Neural cell (in vitro differentiated cells): ENCODE results near the gene DAP.

Source experiments
- CTCF ChIP-seq: fragments of 450-650 bp; IDR thresholded peaks from 2 replicates; pipeline ENCODE4 v1.5.1; 2014; ENCODE audit warnings: antibody characterized with exemption, mild to moderate bottlenecking, moderate library complexity; ENCODE audit not compliant: poor library complexity, severe bottlenecking
- EP300 ChIP-seq: fragments of 450-650 bp; conservative IDR thresholded peaks from 2 replicates; pipeline ENCODE4 v1.6.1; 2014; ENCODE audit warnings: antibody characterized with exemption, mild to moderate bottlenecking, moderate library complexity; ENCODE audit not compliant: poor library complexity, severe bottlenecking
- EZH2 ChIP-seq: fragments of 200-600, 300-800 bp; shearing (Covaris generic), sonication (generic); IDR thresholded peaks from 2 replicates; pipeline ENCODE4 v1.6.1; 2014; ENCODE audit warnings: antibody characterized with exemption, low read length, borderline replicate concordance, mild to moderate bottlenecking; ENCODE audit not compliant: insufficient read depth, poor library complexity, severe bottlenecking
- REST ChIP-seq: IDR thresholded peaks from 2 replicates; pipeline ENCODE4 v1.6.1; 2012; ENCODE audit warnings: borderline replicate concordance
- TAF1 ChIP-seq: IDR thresholded peaks from 2 replicates; pipeline ENCODE4 v1.6.1; 2012; ENCODE audit warnings: low read depth

- no peak for TF ChIP-seq CTCF
- TF ChIP-seq REST, result no peak
- TF ChIP-seq EZH2, result no peak
- no peak for TF ChIP-seq TAF1
- peak; percentile 33 for TF ChIP-seq EP300
Measured at GRCh38 chr5:10801931-10802666, 41.1 kb upstream of the DAP start.
